Neural cell (in vitro differentiated cells): ENCODE measurements around the gene SYCP2.

Experiments used
- RAD21 ChIP-seq: fragments of 450-650 bp; conservative IDR thresholded peaks from 2 replicates; pipeline ENCODE4 v1.6.1; 2014; ENCODE audit warnings: antibody characterized with exemption, mild to moderate bottlenecking, moderate library complexity
- TAF1 ChIP-seq: IDR thresholded peaks from 2 replicates; pipeline ENCODE4 v1.6.1; 2012; ENCODE audit warnings: low read depth
- TF ChIP-seq, protein P1 (sequence below): fragments of 450-650 bp; IDR thresholded peaks from 2 replicates; pipeline ENCODE4 v1.5.1; 2014; ENCODE audit warnings: antibody characterized with exemption, mild to moderate bottlenecking, moderate library complexity; ENCODE audit not compliant: poor library complexity, severe bottlenecking

DNA sequence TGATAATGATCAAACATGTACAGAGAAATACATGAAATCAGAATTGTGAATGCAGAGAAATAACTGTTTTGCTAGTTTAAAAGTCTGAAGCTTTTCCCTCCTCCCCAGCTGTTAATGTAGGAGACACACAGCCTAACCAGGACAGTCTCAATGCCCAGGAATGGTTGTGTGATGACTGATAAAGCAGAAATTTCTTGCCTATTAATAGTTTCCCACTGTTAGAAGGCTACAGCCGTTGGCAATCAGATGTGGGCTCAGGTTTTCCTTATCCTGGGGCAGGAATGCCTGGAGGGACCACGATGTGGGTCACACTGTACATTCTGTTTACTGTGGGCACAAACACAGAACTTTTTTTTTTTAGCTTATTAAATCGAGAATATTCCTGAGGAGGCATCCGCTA, 4.8 kb upstream of the SYCP2 start:
- TF ChIP-seq, protein P1, sequence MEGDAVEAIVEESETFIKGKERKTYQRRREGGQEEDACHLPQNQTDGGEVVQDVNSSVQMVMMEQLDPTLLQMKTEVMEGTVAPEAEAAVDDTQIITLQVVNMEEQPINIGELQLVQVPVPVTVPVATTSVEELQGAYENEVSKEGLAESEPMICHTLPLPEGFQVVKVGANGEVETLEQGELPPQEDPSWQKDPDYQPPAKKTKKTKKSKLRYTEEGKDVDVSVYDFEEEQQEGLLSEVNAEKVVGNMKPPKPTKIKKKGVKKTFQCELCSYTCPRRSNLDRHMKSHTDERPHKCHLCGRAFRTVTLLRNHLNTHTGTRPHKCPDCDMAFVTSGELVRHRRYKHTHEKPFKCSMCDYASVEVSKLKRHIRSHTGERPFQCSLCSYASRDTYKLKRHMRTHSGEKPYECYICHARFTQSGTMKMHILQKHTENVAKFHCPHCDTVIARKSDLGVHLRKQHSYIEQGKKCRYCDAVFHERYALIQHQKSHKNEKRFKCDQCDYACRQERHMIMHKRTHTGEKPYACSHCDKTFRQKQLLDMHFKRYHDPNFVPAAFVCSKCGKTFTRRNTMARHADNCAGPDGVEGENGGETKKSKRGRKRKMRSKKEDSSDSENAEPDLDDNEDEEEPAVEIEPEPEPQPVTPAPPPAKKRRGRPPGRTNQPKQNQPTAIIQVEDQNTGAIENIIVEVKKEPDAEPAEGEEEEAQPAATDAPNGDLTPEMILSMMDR = no peak
- TF ChIP-seq RAD21 (no peak), TAF1 (no peak)
